ENCODE measurements around the gene GEMIN2. TPM values are rescaled to one million over a fixed set of nuclear protein-coding genes. Genes with fewer than 3 reads are reported as not detected.

Gene GEMIN2
- total and polyA plus RNA-seq, 7 donors = 9.7 to 22.6 (median 11.7) TPM

GRCh38 chr14:39168591-39168990 lies 54.5 kb downstream of the GEMIN2 start:
- 75 to 83% (median 77%) methylated on average over 4 of the region's 4 CpGs for WGBS, 3 donors
- H3K27ac ChIP-seq = peak overlapping the region; percentile 95
- DNase-seq = no peak
- no peak for ATAC-seq
- H3K4me3 ChIP-seq = peak overlapping the region; percentile 86
- H3K36me3 ChIP-seq (ENCODE audit: insufficient read depth in 1 of 2, low read depth in 1 of 2) = peaks cover 3 to 27% of the 10 kb centered on the region in 2 donors
- intact Hi-C loops (cut with DNase I) = loop anchor here (5.0 to 10.0 kb wide), 2 partner anchors 51 to 196 kb away; no protein-coding TSS in a partner anchor
- H3K9me3 ChIP-seq = no peaks in the 10 kb centered on the region
- no peaks in the 10 kb centered on the region for H3K27me3 ChIP-seq (ENCODE audit: insufficient read depth in 3 of 3, low read length in 2 of 3)
- H3K4me1 ChIP-seq = peaks cover 25% of the 10 kb centered on the region
- no peak for TF ChIP-seq CTCF (IDR thresholded peaks at IDR 0.05)

- Histone ChIP-seq H3K27me3 (ENCODE audit: insufficient read depth in 3 of 3, low read length in 2 of 3) (no peaks in the 10 kb centered on the region), H3K4me3 (peak overlapping the region; percentile 86), H3K4me1 (peaks cover 25% of the 10 kb centered on the region), H3K9me3 (no peaks in the 10 kb centered on the region), H3K27ac (peak overlapping the region; percentile 95), H3K36me3 (ENCODE audit: insufficient read depth in 1 of 2, low read depth in 1 of 2) (peaks cover 3 to 26% of the 10 kb centered on the region in 2 donors)
- 1% methylated on average over 7 of the region's 7 CpGs for WGBS, 3 donors
- intact Hi-C loops (cut with DNase I) = loop anchor here (5.0 to 10.0 kb wide), 2 partner anchors 52 to 195 kb away; no protein-coding TSS in a partner anchor
- DNase-seq (no peak), ATAC-seq (peak in 3 of 4 donors; percentile 34 to 59 (median 56))
- TF ChIP-seq CTCF (IDR thresholded peaks at IDR 0.05) = no peak
Observed at GRCh38 chr14:39169541-39169900, 55.4 kb downstream of the GEMIN2 start.

GRCh38 chr14:39173198-39173597 lies 59.1 kb downstream of the GEMIN2 start:
- no peak for TF ChIP-seq CTCF (IDR thresholded peaks at IDR 0.05)
- Histone ChIP-seq H3K36me3 (ENCODE audit: insufficient read depth in 1 of 2, low read depth in 1 of 2) (peaks cover 6 to 23% of the 10 kb centered on the region in 2 donors), H3K4me1 (peaks cover 21% of the 10 kb centered on the region), H3K4me3 (no peak overlapping the region), H3K27ac (no peak overlapping the region), H3K9me3 (no peaks in the 10 kb centered on the region), H3K27me3 (ENCODE audit: insufficient read depth in 3 of 3, low read length in 2 of 3) (no peaks in the 10 kb centered on the region)
- ATAC-seq (no peak), DNase-seq (no peak)
- intact Hi-C loops (cut with DNase I) = loop anchor here in 1 of 2 donors (5.0 kb wide), 1 partner anchor 259 kb away; the partner anchor contains the start of gene FBXO33
- 78 to 89% (median 87%) methylated on average over 3 of the region's 3 CpGs for WGBS, 3 donors

GRCh38 chr14:39174560-39175444 lies 60.7 kb downstream of the GEMIN2 start, which contains the start of gene PNN:
PNN (plus strand) TSS chr14:39175254; CDS start chr14:39175280, 26 bp downstream.
- intact Hi-C loops (cut with DNase I) = loop anchor here (2.0 to 5.0 kb wide), 3 partner anchors 92 to 257 kb away; partner anchors contain the start of gene FBXO33 (in 2 of the 2)
- Histone ChIP-seq H3K9me3 (no peaks in the 10 kb centered on the region), H3K27me3 (ENCODE audit: insufficient read depth in 3 of 3, low read length in 2 of 3) (no peaks in the 10 kb centered on the region), H3K36me3 (ENCODE audit: insufficient read depth in 1 of 2, low read depth in 1 of 2) (peaks cover 10 to 39% of the 10 kb centered on the region in 2 donors), H3K4me3 (peak within 1 kb of the TSS; percentile 90), H3K27ac (peak within 1 kb of the TSS; percentile 94), H3K4me1 (peaks cover 11% of the 10 kb centered on the region)
- WGBS, 3 donors = 4 to 5% (median 5%) methylated on average over 56 of the region's 56 CpGs
- DNase-seq (peak; percentile 96 to 98), ATAC-seq (peak; percentile 93 to 97 (median 96))
- TF ChIP-seq CTCF (IDR thresholded peaks at IDR 0.05) = no peak

Measured in psoas muscle (tissue), 8 donors.